ENCODE results near the gene GNG4.

GNG4 gene

DNA sequence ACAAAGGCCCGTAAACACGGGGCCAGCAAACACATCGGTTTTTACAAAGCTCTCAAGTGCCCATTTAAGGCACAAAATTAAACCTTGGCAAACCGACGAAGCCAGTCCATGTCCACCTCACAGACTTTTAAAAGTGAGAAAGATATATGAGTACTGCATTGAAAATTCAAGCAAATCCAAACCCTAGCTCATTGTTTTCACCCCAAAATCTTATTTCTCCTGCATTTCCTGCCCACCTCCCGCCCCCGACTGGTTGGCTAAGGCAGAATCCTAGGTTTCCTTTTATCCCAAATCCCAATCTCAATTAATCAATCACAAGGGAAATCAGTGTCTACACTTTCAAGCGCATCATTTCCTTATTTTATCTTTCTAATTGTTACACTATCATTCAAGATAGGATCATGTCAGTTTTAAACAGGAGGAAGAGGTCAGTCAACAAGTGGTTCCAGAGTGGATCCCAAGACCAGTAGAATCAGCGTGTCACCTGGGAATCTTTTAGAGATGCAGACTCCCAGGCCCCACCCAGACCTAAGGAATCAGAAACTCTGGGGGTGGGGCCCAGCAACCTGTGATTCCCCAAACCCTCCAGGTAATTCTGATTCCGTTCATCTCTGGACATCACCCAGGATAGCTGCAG, 1.7 kb upstream of the GNG4 start:
- Histone ChIP-seq H3K9me2 (replicated peaks; ENCODE audit: low read depth, low read length) (no peaks in the 10 kb centered on the region), H3K9ac (ENCODE audit: low read depth, low read length, poor library complexity, severe bottlenecking) (no peak overlapping the region), H3F3A (ENCODE audit: low read depth) (no peaks in the 10 kb centered on the region), H4K20me1 (ENCODE audit: insufficient read depth, low read length, poor library complexity, severe bottlenecking) (no peaks in the 10 kb centered on the region), H3K4me1 (ENCODE audit: insufficient read depth, low read length, poor library complexity, severe bottlenecking) (peaks cover 10% of the 10 kb centered on the region), H3K4me2 (ENCODE audit: low read depth, low read length, poor library complexity, severe bottlenecking) (no peak overlapping the region), H2AFZ (ENCODE audit: low read length) (no peak overlapping the region), H3K9me3 (ENCODE audit: insufficient read depth, low read depth, low read length) (no peaks in the 10 kb centered on the region; the same call in 1 of the 2 replicates), H3K79me2 (ENCODE audit: insufficient read depth, low read length) (no peaks in the 10 kb centered on the region), H3K27me3 (ENCODE audit: insufficient read depth, low read length, poor library complexity, severe bottlenecking) (no peaks in the 10 kb centered on the region), H3K4me3 (ENCODE audit: low read length, poor library complexity, severe bottlenecking) (no peak overlapping the region), H3K36me3 (ENCODE audit: insufficient read depth, low read length) (no peaks in the 10 kb centered on the region)
- TF ChIP-seq, protein P1, sequence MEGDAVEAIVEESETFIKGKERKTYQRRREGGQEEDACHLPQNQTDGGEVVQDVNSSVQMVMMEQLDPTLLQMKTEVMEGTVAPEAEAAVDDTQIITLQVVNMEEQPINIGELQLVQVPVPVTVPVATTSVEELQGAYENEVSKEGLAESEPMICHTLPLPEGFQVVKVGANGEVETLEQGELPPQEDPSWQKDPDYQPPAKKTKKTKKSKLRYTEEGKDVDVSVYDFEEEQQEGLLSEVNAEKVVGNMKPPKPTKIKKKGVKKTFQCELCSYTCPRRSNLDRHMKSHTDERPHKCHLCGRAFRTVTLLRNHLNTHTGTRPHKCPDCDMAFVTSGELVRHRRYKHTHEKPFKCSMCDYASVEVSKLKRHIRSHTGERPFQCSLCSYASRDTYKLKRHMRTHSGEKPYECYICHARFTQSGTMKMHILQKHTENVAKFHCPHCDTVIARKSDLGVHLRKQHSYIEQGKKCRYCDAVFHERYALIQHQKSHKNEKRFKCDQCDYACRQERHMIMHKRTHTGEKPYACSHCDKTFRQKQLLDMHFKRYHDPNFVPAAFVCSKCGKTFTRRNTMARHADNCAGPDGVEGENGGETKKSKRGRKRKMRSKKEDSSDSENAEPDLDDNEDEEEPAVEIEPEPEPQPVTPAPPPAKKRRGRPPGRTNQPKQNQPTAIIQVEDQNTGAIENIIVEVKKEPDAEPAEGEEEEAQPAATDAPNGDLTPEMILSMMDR (conservative IDR thresholded peaks at IDR 0.05; ENCODE audit: low read length): no peak
- TF ChIP-seq EZH2phosphoT487 (IDR thresholded peaks at IDR 0.05; ENCODE audit: borderline replicate concordance): no peak

DNA sequence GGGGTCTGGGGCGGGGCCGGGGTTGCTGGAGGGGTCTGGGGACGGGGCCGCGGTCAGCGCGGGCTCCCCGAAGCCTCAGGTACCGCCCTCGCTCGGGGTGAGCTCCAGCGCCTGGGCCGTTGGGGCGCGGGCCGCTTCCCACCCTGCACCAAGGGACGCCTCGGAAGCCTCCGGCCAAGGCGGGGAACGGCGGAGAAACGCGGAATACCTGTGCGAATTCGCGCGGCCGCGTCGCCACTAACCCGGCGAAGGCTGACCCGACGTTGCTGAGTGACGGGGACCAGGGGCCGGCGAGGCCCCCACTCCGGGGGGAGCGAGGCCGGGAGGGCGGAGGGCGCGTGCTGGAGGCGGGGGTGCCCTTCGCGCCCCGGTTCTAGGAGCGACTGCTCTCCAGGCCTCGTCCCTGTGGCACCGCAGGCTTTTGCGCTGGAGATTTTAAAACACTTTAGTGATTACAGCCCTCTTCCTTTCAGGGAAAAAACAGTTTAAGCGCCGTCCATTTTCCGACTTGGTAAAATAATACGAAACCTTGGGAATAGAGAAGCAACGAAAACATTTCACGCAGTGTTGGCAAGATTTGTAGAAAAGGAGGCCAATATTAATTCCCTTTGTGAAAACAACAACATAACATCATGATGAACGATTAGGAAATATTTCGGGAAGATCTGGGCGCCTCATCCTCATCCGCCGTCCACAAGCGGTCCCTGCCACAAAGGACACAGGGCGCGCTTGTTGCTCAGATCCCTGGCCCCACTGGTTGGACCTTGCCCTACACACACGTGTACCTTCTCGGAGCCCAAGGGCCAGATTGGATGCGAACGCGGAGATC, 971 bp upstream of the GNG4 start:
- Histone ChIP-seq H3K27me3 (ENCODE audit: insufficient read depth, low read length, poor library complexity, severe bottlenecking) (no peaks in the 10 kb centered on the region), H3K36me3 (ENCODE audit: insufficient read depth, low read length) (no peaks in the 10 kb centered on the region), H3F3A (ENCODE audit: low read depth) (no peaks in the 10 kb centered on the region), H4K20me1 (ENCODE audit: insufficient read depth, low read length, poor library complexity, severe bottlenecking) (no peaks in the 10 kb centered on the region), H3K9ac (ENCODE audit: low read depth, low read length, poor library complexity, severe bottlenecking) (no peak overlapping the region), H3K9me3 (ENCODE audit: insufficient read depth, low read depth, low read length) (no peaks in the 10 kb centered on the region; the same call in 1 of the 2 replicates), H3K9me2 (replicated peaks; ENCODE audit: low read depth, low read length) (no peaks in the 10 kb centered on the region), H3K4me3 (ENCODE audit: low read length, poor library complexity, severe bottlenecking) (no peak overlapping the region), H3K4me1 (ENCODE audit: insufficient read depth, low read length, poor library complexity, severe bottlenecking) (peaks cover 17% of the 10 kb centered on the region), H3K4me2 (ENCODE audit: low read depth, low read length, poor library complexity, severe bottlenecking) (no peak overlapping the region), H3K79me2 (ENCODE audit: insufficient read depth, low read length) (no peaks in the 10 kb centered on the region), H2AFZ (ENCODE audit: low read length) (no peak overlapping the region)
- TF ChIP-seq EZH2phosphoT487 (IDR thresholded peaks at IDR 0.05; ENCODE audit: borderline replicate concordance): no peak
- TF ChIP-seq, protein P1 (conservative IDR thresholded peaks at IDR 0.05; ENCODE audit: low read length): no peak

DNA sequence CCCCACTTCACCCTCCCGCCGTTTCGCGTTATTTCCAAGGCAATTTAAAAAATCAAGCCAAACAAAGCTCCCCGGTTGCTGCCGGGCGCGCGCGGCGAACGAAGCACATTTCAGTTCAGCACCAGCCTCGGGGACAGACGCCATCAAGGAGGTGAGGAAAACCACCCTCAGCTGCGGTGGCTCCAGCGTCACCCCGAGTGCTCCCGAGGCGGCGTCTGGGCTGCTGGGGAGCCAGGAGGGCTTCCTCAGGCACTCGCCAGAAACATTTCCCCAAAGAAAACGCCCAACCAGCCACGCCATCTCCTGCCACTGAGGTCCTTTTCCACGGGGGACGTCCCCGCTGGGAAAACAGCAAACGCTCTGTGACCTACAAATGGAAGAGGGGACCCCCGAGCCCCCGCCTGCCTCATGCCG, 623 bp downstream of the GNG4 start:
- Histone ChIP-seq H3K4me3 (ENCODE audit: low read length, poor library complexity, severe bottlenecking) (no peak overlapping the region), H3K9ac (ENCODE audit: low read depth, low read length, poor library complexity, severe bottlenecking) (no peak overlapping the region)
- TF ChIP-seq, protein P1 (conservative IDR thresholded peaks at IDR 0.05; ENCODE audit: low read length): no peak
- no peak for TF ChIP-seq EZH2phosphoT487 (IDR thresholded peaks at IDR 0.05; ENCODE audit: borderline replicate concordance)

More for the DNA sequence above, 623 bp downstream of the GNG4 start:
- Histone ChIP-seq H3K9me2 (replicated peaks; ENCODE audit: low read depth, low read length) (no peaks in the 10 kb centered on the region), H3K27me3 (ENCODE audit: insufficient read depth, low read length, poor library complexity, severe bottlenecking) (no peaks in the 10 kb centered on the region), H3F3A (ENCODE audit: low read depth) (no peaks in the 10 kb centered on the region), H4K20me1 (ENCODE audit: insufficient read depth, low read length, poor library complexity, severe bottlenecking) (no peaks in the 10 kb centered on the region), H3K4me1 (ENCODE audit: insufficient read depth, low read length, poor library complexity, severe bottlenecking) (peaks cover 30% of the 10 kb centered on the region), H3K79me2 (ENCODE audit: insufficient read depth, low read length) (no peaks in the 10 kb centered on the region), H3K4me2 (ENCODE audit: low read depth, low read length, poor library complexity, severe bottlenecking) (no peak overlapping the region), H3K9me3 (ENCODE audit: insufficient read depth, low read depth, low read length) (no peaks in the 10 kb centered on the region), H2AFZ (ENCODE audit: low read length) (no peak overlapping the region), H3K36me3 (ENCODE audit: insufficient read depth, low read length) (no peaks in the 10 kb centered on the region)

Data from Loucy (cell line).